Transverse colon (tissue), 4 donors: ENCODE measurements around the gene RAB27B.

Experiments used
- EP300 ChIP-seq: sonication (generic); formaldehyde crosslinking; IDR thresholded peaks from one replicate; pipeline ENCODE4 v1.6.1; 2017; ENCODE audit warnings: antibody characterized with exemption, low read depth
- POLR2A ChIP-seq: fragments of 450-650 bp; IDR thresholded peaks from one replicate; pipeline ENCODE4 v1.6.1; 2016; ENCODE audit warnings: antibody characterized with exemption, mild to moderate bottlenecking, moderate library complexity
- POLR2AphosphoS5 ChIP-seq, 3 donors: sonication (generic); formaldehyde crosslinking; IDR thresholded peaks; one replicate each; pipeline ENCODE4 v1.6.1; 2016; ENCODE audit warnings: antibody characterized with exemption in 3 of 3
- TF ChIP-seq, protein P1 (sequence below), 5 experiments: fragments of 200-600 bp in 3 of 5; fragments of 450-650 bp in 2 of 5; sonication (generic) in 3 of 5; IDR thresholded peaks; 1 replicate in 2 of 5; 2 replicates in 3 of 5; pipeline ENCODE4 v1.5.1; 2016 to 2017; ENCODE audit warnings: antibody characterized with exemption in 5 of 5, inconsistent platforms in 3 of 5, mild to moderate bottlenecking in 2 of 5, moderate library complexity in 1 of 5

DNA sequence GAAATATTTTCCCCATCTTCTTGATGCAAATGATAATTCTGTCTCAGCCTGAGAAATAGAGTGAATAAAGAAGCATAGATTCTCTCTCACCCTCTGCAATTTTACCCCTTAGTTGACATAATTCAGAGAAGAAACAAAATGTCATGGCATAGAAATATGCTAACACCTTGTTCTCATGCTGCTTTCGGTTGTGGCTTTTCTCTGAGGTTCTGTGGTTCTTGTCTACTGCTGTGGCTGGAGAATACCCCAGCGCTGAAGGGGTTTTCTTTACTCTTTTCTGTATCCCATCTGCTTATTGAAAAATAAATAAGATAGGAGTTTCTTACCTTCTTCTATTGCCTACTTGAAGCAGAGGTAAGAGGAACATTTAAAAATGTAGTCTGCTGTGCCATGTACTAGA, 15.4 kb upstream of the RAB27B start:
- TF ChIP-seq, protein P1, sequence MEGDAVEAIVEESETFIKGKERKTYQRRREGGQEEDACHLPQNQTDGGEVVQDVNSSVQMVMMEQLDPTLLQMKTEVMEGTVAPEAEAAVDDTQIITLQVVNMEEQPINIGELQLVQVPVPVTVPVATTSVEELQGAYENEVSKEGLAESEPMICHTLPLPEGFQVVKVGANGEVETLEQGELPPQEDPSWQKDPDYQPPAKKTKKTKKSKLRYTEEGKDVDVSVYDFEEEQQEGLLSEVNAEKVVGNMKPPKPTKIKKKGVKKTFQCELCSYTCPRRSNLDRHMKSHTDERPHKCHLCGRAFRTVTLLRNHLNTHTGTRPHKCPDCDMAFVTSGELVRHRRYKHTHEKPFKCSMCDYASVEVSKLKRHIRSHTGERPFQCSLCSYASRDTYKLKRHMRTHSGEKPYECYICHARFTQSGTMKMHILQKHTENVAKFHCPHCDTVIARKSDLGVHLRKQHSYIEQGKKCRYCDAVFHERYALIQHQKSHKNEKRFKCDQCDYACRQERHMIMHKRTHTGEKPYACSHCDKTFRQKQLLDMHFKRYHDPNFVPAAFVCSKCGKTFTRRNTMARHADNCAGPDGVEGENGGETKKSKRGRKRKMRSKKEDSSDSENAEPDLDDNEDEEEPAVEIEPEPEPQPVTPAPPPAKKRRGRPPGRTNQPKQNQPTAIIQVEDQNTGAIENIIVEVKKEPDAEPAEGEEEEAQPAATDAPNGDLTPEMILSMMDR (IDR thresholded peaks at IDR 0.05): no peak
- no peak for TF ChIP-seq POLR2A
- no peak for TF ChIP-seq POLR2AphosphoS5 (IDR thresholded peaks at IDR 0.05)
- TF ChIP-seq EP300: no peak
